Measurements from ENCODE around the gene FBLN5. TPM values are rescaled to one million over a fixed set of nuclear protein-coding genes. Genes with fewer than 3 reads are reported as not detected.

FBLN5 gene
- total and polyA plus RNA-seq, 11 donors, result 26.0 to 129 (median 40.3) TPM

GRCh38 chr14:91869556-91869955 lies 77.9 kb downstream of the FBLN5 start:
- no peak for DNase-seq
- TF ChIP-seq POLR2A (IDR thresholded peaks at IDR 0.05), result no peak
- no peak for TF ChIP-seq CTCF (IDR thresholded peaks at IDR 0.05)
- H3K27me3 ChIP-seq, result no peaks in the 10 kb centered on the region
- 75 to 82% (median 77%) methylated on average over 8 of the region's 8 CpGs for WGBS, 4 donors
- H3K9me3 ChIP-seq, result peaks cover 0 to 9% (median 0%) of the 10 kb centered on the region in 12 donors
- H3K4me3 ChIP-seq, result no peak overlapping the region
- H3K27ac ChIP-seq, result peak overlapping the region in 1 of 12 donors; percentile 70
- peaks cover 0 to 53% (median 3%) of the 10 kb centered on the region in 9 donors for H3K36me3 ChIP-seq
- H3K4me1 ChIP-seq, result peaks cover 0 to 42% (median 9%) of the 10 kb centered on the region in 12 donors
- intact Hi-C loops (cut with DNase I), result no loop called here
- ATAC-seq, result no peak

- TF ChIP-seq CTCF (IDR thresholded peaks at IDR 0.05) (no peak), POLR2A (IDR thresholded peaks at IDR 0.05) (no peak)
- peaks cover 0 to 9% (median 0%) of the 10 kb centered on the region in 12 donors for H3K9me3 ChIP-seq
- peak in 1 of 4 donors; percentile 14 for ATAC-seq
- peaks cover 0 to 23% (median 6%) of the 10 kb centered on the region in 12 donors for H3K4me1 ChIP-seq
- DNase-seq, result no peak
- peaks cover 0 to 43% (median 0%) of the 10 kb centered on the region in 9 donors for H3K36me3 ChIP-seq
- H3K27me3 ChIP-seq, result no peaks in the 10 kb centered on the region
- H3K27ac ChIP-seq, result peak within 1 kb of the TSS in 1 of 12 donors; percentile 83
- intact Hi-C loops (cut with DNase I), result no loop called here
- 71 to 82% (median 78%) methylated on average over 6 to 10 of the region's 10 CpGs for WGBS, 4 donors
- H3K4me3 ChIP-seq, result peak within 1 kb of the TSS in 2 of 12 donors; percentile 28 to 47
These were observed 80.0 kb downstream of the FBLN5 start, which contains the start of gene TC2N for GRCh38 chr14:91867316-91867988. TSS of gene TC2N (minus strand) at chr14:91867536. CDS start at chr14:91813769, 53,767 bp downstream.

GRCh38 chr14:91866511-91867295 lies 80.8 kb downstream of the FBLN5 start:
- Histone ChIP-seq H3K27me3 (no peaks in the 10 kb centered on the region), H3K4me1 (peaks cover 0 to 16% (median 0%) of the 10 kb centered on the region in 12 donors), H3K27ac (peak overlapping the region in 1 of 12 donors; percentile 83), H3K36me3 (peaks cover 0 to 38% (median 0%) of the 10 kb centered on the region in 9 donors), H3K4me3 (peak overlapping the region in 2 of 12 donors; percentile 28 to 47), H3K9me3 (peaks cover 0 to 9% (median 0%) of the 10 kb centered on the region in 12 donors)
- ATAC-seq (no peak), DNase-seq (no peak)
- TF ChIP-seq POLR2A (IDR thresholded peaks at IDR 0.05), result no peak
- TF ChIP-seq CTCF (IDR thresholded peaks at IDR 0.05), result no peak
- intact Hi-C loops (cut with DNase I), result no loop called here
- WGBS, 4 donors, result 75 to 87% (median 80%) methylated on average over 6 of the region's 6 CpGs

GRCh38 chr14:91866061-91866460 lies 81.4 kb downstream of the FBLN5 start:
- Histone ChIP-seq H3K36me3 (peaks cover 0 to 32% (median 0%) of the 10 kb centered on the region in 9 donors), H3K4me1 (peaks cover 0 to 18% (median 0%) of the 10 kb centered on the region in 12 donors), H3K9me3 (peaks cover 0 to 9% (median 0%) of the 10 kb centered on the region in 12 donors), H3K4me3 (peak overlapping the region in 2 of 12 donors; percentile 28 to 47), H3K27me3 (no peaks in the 10 kb centered on the region), H3K27ac (peak overlapping the region in 1 of 12 donors; percentile 83)
- DNase-seq, result no peak
- intact Hi-C loops (cut with DNase I), result no loop called here
- 59 to 75% (median 68%) methylated on average over 2 of the region's 2 CpGs for WGBS, 4 donors
- TF ChIP-seq CTCF (IDR thresholded peaks at IDR 0.05) (no peak), POLR2A (IDR thresholded peaks at IDR 0.05) (no peak)
- ATAC-seq, result no peak
